Measurements from ENCODE around the gene C11orf58.

C11orf58 gene

GRCh38 chr11:16749092-16749491 lies 10.6 kb downstream of the C11orf58 start:
- DNase-seq (ENCODE audit: low read depth): no peak
- no peak for TF ChIP-seq CTCF (conservative IDR thresholded peaks at IDR 0.05; ENCODE audit: low read depth, low read length)
- no peak overlapping the region for H3K4me3 ChIP-seq (ENCODE audit: low read length)

- no peak for TF ChIP-seq CTCF (conservative IDR thresholded peaks at IDR 0.05; ENCODE audit: low read depth, low read length)
- no peak overlapping the region for H3K4me3 ChIP-seq (ENCODE audit: low read length)
- no peak for DNase-seq (ENCODE audit: low read depth)
Observed at GRCh38 chr11:16749666-16750065, 11.2 kb downstream of the C11orf58 start.

- TF ChIP-seq CTCF (conservative IDR thresholded peaks at IDR 0.05; ENCODE audit: low read depth, low read length): no peak
- H3K4me3 ChIP-seq (ENCODE audit: low read length): no peak overlapping the region
- no peak for DNase-seq (ENCODE audit: low read depth)
Observed at GRCh38 chr11:16750417-16750816, 12.0 kb downstream of the C11orf58 start.

GRCh38 chr11:16758382-16759024 lies 20.1 kb downstream of the C11orf58 start:
- DNase-seq (ENCODE audit: low read depth): no peak
- no peak overlapping the region for H3K4me3 ChIP-seq (ENCODE audit: low read length)
- no peak for TF ChIP-seq CTCF (conservative IDR thresholded peaks at IDR 0.05; ENCODE audit: low read depth, low read length)

- DNase-seq (ENCODE audit: low read depth): no peak
- TF ChIP-seq CTCF (conservative IDR thresholded peaks at IDR 0.05; ENCODE audit: low read depth, low read length): no peak
- H3K4me3 ChIP-seq (ENCODE audit: low read length): no peak overlapping the region
Observed at GRCh38 chr11:16759857-16760508, 21.5 kb downstream of the C11orf58 start.

GRCh38 chr11:16763746-16764145 lies 25.3 kb downstream of the C11orf58 start:
- H3K4me3 ChIP-seq (ENCODE audit: low read length): no peak overlapping the region
- no peak for TF ChIP-seq CTCF (conservative IDR thresholded peaks at IDR 0.05; ENCODE audit: low read depth, low read length)
- DNase-seq (ENCODE audit: low read depth): no peak

GRCh38 chr11:16764888-16765287 lies 26.4 kb downstream of the C11orf58 start:
- no peak for DNase-seq (ENCODE audit: low read depth)
- no peak for TF ChIP-seq CTCF (conservative IDR thresholded peaks at IDR 0.05; ENCODE audit: low read depth, low read length)
- no peak overlapping the region for H3K4me3 ChIP-seq (ENCODE audit: low read length)
